ENCODE measurements around the gene FRMPD1.

The FRMPD1 gene

GRCh38 chr9:37617832-37618231 is 32.9 kb upstream of the FRMPD1 start:
- no peaks in the 10 kb centered on the region for H3K36me3 ChIP-seq (ENCODE audit: insufficient read depth, low read length)

GRCh38 chr9:37618817-37619216 is 31.9 kb upstream of the FRMPD1 start:
- H3K27me3 ChIP-seq (ENCODE audit: insufficient read depth, low read length): no peaks in the 10 kb centered on the region; the same call in 1 of the 2 replicates
- no peaks in the 10 kb centered on the region for H3K9me2 ChIP-seq (ENCODE audit: low read depth, low read length)
- no peaks in the 10 kb centered on the region for H3K36me3 ChIP-seq (ENCODE audit: insufficient read depth, low read length)
- no peaks in the 10 kb centered on the region for H3K79me2 ChIP-seq (ENCODE audit: insufficient read depth, low read length)
- no peak overlapping the region for H2AFZ ChIP-seq (ENCODE audit: low read length)
- H3K4me3 ChIP-seq (ENCODE audit: low read depth, low read length, poor library complexity, severe bottlenecking): no peak overlapping the region
- no peak overlapping the region for H3K4me2 ChIP-seq (ENCODE audit: low read length)
- H4K20me1 ChIP-seq (ENCODE audit: insufficient read depth, low read length): no peaks in the 10 kb centered on the region
- H3K9ac ChIP-seq (ENCODE audit: low read length): no peak overlapping the region
- H3F3A ChIP-seq (ENCODE audit: insufficient read depth, low read length): no peaks in the 10 kb centered on the region
- H3K4me1 ChIP-seq (ENCODE audit: insufficient read depth, low read length, severe bottlenecking): no peaks in the 10 kb centered on the region
- H3K9me3 ChIP-seq (ENCODE audit: low read length): no peaks in the 10 kb centered on the region
- TF ChIP-seq CTCF (IDR thresholded peaks at IDR 0.05; ENCODE audit: low read length): no peak
- no peak for TF ChIP-seq EZH2 (IDR thresholded peaks at IDR 0.05; ENCODE audit: borderline replicate concordance, low read length)
- H3K27ac ChIP-seq (ENCODE audit: low read depth, low read length, poor library complexity, severe bottlenecking): no peak overlapping the region

More at GRCh38 chr9:37617832-37618231, 32.9 kb upstream of the FRMPD1 start:
- no peak overlapping the region for H3K4me2 ChIP-seq (ENCODE audit: low read length)
- H3K4me3 ChIP-seq (ENCODE audit: low read depth, low read length, poor library complexity, severe bottlenecking): no peak overlapping the region
- H4K20me1 ChIP-seq (ENCODE audit: insufficient read depth, low read length): no peaks in the 10 kb centered on the region
- no peaks in the 10 kb centered on the region for H3K9me2 ChIP-seq (ENCODE audit: low read depth, low read length)
- H3K4me1 ChIP-seq (ENCODE audit: insufficient read depth, low read length, severe bottlenecking): no peaks in the 10 kb centered on the region
- no peaks in the 10 kb centered on the region for H3F3A ChIP-seq (ENCODE audit: insufficient read depth, low read length)
- no peak overlapping the region for H3K9ac ChIP-seq (ENCODE audit: low read length)
- no peaks in the 10 kb centered on the region for H3K79me2 ChIP-seq (ENCODE audit: insufficient read depth, low read length)
- no peak overlapping the region for H2AFZ ChIP-seq (ENCODE audit: low read length)
- TF ChIP-seq EZH2 (IDR thresholded peaks at IDR 0.05; ENCODE audit: borderline replicate concordance, low read length): no peak
- no peaks in the 10 kb centered on the region; the same call in 1 of the 2 replicates for H3K27me3 ChIP-seq (ENCODE audit: insufficient read depth, low read length)
- H3K27ac ChIP-seq (ENCODE audit: low read depth, low read length, poor library complexity, severe bottlenecking): no peak overlapping the region
- no peaks in the 10 kb centered on the region for H3K9me3 ChIP-seq (ENCODE audit: low read length)

- no peaks in the 10 kb centered on the region for H3K79me2 ChIP-seq (ENCODE audit: insufficient read depth, low read length)
- no peak overlapping the region for H3K4me2 ChIP-seq (ENCODE audit: low read length)
- H2AFZ ChIP-seq (ENCODE audit: low read length): no peak overlapping the region
- H3K9me2 ChIP-seq (ENCODE audit: low read depth, low read length): no peaks in the 10 kb centered on the region
- H3K4me3 ChIP-seq (ENCODE audit: low read depth, low read length, poor library complexity, severe bottlenecking): no peak overlapping the region
- H3K27me3 ChIP-seq (ENCODE audit: insufficient read depth, low read length): no peaks in the 10 kb centered on the region; the same call in 1 of the 2 replicates
- H3K36me3 ChIP-seq (ENCODE audit: insufficient read depth, low read length): no peaks in the 10 kb centered on the region
- no peaks in the 10 kb centered on the region for H3K9me3 ChIP-seq (ENCODE audit: low read length)
- H3K27ac ChIP-seq (ENCODE audit: low read depth, low read length, poor library complexity, severe bottlenecking): no peak overlapping the region
- H3K4me1 ChIP-seq (ENCODE audit: insufficient read depth, low read length, severe bottlenecking): no peaks in the 10 kb centered on the region
- H4K20me1 ChIP-seq (ENCODE audit: insufficient read depth, low read length): no peaks in the 10 kb centered on the region
- H3F3A ChIP-seq (ENCODE audit: insufficient read depth, low read length): no peaks in the 10 kb centered on the region
- TF ChIP-seq CTCF (IDR thresholded peaks at IDR 0.05; ENCODE audit: low read length): no peak
- no peak for TF ChIP-seq EZH2 (IDR thresholded peaks at IDR 0.05; ENCODE audit: borderline replicate concordance, low read length)
- no peak overlapping the region for H3K9ac ChIP-seq (ENCODE audit: low read length)
These were observed 30.9 kb upstream of the FRMPD1 start for GRCh38 chr9:37619806-37620205.

GRCh38 chr9:37620396-37620795 is 30.4 kb upstream of the FRMPD1 start:
- Histone ChIP-seq H3F3A (ENCODE audit: insufficient read depth, low read length) (no peaks in the 10 kb centered on the region), H3K4me3 (ENCODE audit: low read depth, low read length, poor library complexity, severe bottlenecking) (no peak overlapping the region), H3K27ac (ENCODE audit: low read depth, low read length, poor library complexity, severe bottlenecking) (no peak overlapping the region), H3K79me2 (ENCODE audit: insufficient read depth, low read length) (no peaks in the 10 kb centered on the region), H3K9me3 (ENCODE audit: low read length) (no peaks in the 10 kb centered on the region), H3K9me2 (ENCODE audit: low read depth, low read length) (no peaks in the 10 kb centered on the region), H3K4me1 (ENCODE audit: insufficient read depth, low read length, severe bottlenecking) (no peaks in the 10 kb centered on the region), H3K36me3 (ENCODE audit: insufficient read depth, low read length) (no peaks in the 10 kb centered on the region), H3K4me2 (ENCODE audit: low read length) (no peak overlapping the region), H3K27me3 (ENCODE audit: insufficient read depth, low read length) (no peaks in the 10 kb centered on the region; the same call in 1 of the 2 replicates), H4K20me1 (ENCODE audit: insufficient read depth, low read length) (no peaks in the 10 kb centered on the region), H3K9ac (ENCODE audit: low read length) (no peak overlapping the region), H2AFZ (ENCODE audit: low read length) (no peak overlapping the region)
- no peak for TF ChIP-seq CTCF (IDR thresholded peaks at IDR 0.05; ENCODE audit: low read length)
- no peak for TF ChIP-seq EZH2 (IDR thresholded peaks at IDR 0.05; ENCODE audit: borderline replicate concordance, low read length)

Measured in OCI-LY1 (cell line).